Fibroblast of lung (primary cell): ENCODE measurements around the gene RAB44. TPM values are rescaled to one million over a fixed set of nuclear protein-coding genes. Genes with fewer than 3 reads are reported as not detected.

Source experiments
- DNase-seq, 2 donors: peaks; one replicate each; pipeline versions ENCODE4 v3.0.0 to v3.0.0-alpha.2; 2010; ENCODE audit warnings: low read depth in 2 of 2
- H2AFZ ChIP-seq: 2 replicates; pipeline ENCODE4 v1.5.1; 2012; ENCODE audit warnings: low read length, control low read depth, inconsistent platforms
- H3K27ac ChIP-seq: 2 replicates; pipeline ENCODE4 v1.5.1; 2011; ENCODE audit warnings: low read length, control low read depth; ENCODE audit not compliant: insufficient read depth
- H3K27me3 ChIP-seq: 2 replicates; pipeline ENCODE4 v1.5.1; 2011; ENCODE audit warnings: mild to moderate bottlenecking, low read length; ENCODE audit not compliant: control insufficient read depth, insufficient read depth
- H3K36me3 ChIP-seq: 2 replicates; pipeline ENCODE4 v1.5.1; 2011; ENCODE audit warnings: low read length; ENCODE audit not compliant: control insufficient read depth, insufficient read depth
- H3K4me1 ChIP-seq: 2 replicates; pipeline ENCODE4 v1.5.1; 2011; ENCODE audit warnings: low read length; ENCODE audit not compliant: control insufficient read depth, insufficient read depth; ENCODE audit errors: extremely low read depth
- H3K4me2 ChIP-seq: 2 replicates; pipeline ENCODE4 v1.5.1; 2011; ENCODE audit warnings: low read length, control low read depth; ENCODE audit not compliant: insufficient read depth; ENCODE audit errors: extremely low read depth
- H3K4me3 ChIP-seq, 4 experiments: fragments of 200-600 bp in 1 of 4; sonication (generic) in 1 of 4; replicated peaks in 1 of 4; 2 replicates each; pipeline ENCODE4 v1.5.1; 2011 to 2016; ENCODE audit warnings: low read length in 4 of 4, low read depth in 3 of 4, mild to moderate bottlenecking in 3 of 4, control low read depth in 2 of 4, inconsistent platforms in 1 of 4, mixed read lengths in 1 of 4; ENCODE audit not compliant: insufficient read depth in 1 of 4; ENCODE audit errors: control extremely low read depth in 1 of 4
- H3K79me2 ChIP-seq: 2 replicates; pipeline ENCODE4 v1.5.1; 2012; ENCODE audit warnings: mild to moderate bottlenecking, low read length, inconsistent platforms; ENCODE audit not compliant: control insufficient read depth, insufficient read depth
- H3K9ac ChIP-seq: 2 replicates; pipeline ENCODE4 v1.5.1; 2011; ENCODE audit warnings: mild to moderate bottlenecking, low read length, control low read depth; ENCODE audit not compliant: insufficient read depth
- H3K9me3 ChIP-seq: 2 replicates; pipeline ENCODE4 v1.5.1; 2012; ENCODE audit warnings: low read depth, low read length; ENCODE audit not compliant: control insufficient read depth, insufficient read depth
- H4K20me1 ChIP-seq: 2 replicates; pipeline ENCODE4 v1.5.1; 2011; ENCODE audit warnings: low read length; ENCODE audit not compliant: control insufficient read depth, insufficient read depth; ENCODE audit errors: extremely low read depth
- CTCF ChIP-seq, 2 donors: IDR thresholded peaks in 1 of 2; conservative IDR thresholded peaks in 1 of 2; 1 replicate in 1 of 2; 2 replicates in 1 of 2; pipeline ENCODE4 v1.5.1; 2011 to 2012; ENCODE audit warnings: low read length in 2 of 2, control low read depth in 1 of 2, inconsistent platforms in 1 of 2, low read depth in 1 of 2, mild to moderate bottlenecking in 1 of 2
- EZH2 ChIP-seq: IDR thresholded peaks from 2 replicates; pipeline ENCODE4 v1.5.1; 2012; ENCODE audit warnings: low read length, control low read depth, mild to moderate bottlenecking; ENCODE audit errors: missing control alignments
- polyA plus RNA-seq, 2 donors: library from polyadenylated mRNA; depleted of rRNA in 1 of 2; stranded (reverse) in 1 of 2; unstranded in 1 of 2; fragments of >200 nt; gene quantifications; 2 replicates each; pipeline ENCODE4 v1.2.1, GENCODE V29; 2011 to 2012; ENCODE audit warnings: missing spikeins in 1 of 2
- total RNA-seq: library from RNA; depleted of rRNA; stranded (reverse); fragments of >200 nt; gene quantifications from 2 replicates; pipeline ENCODE4 v1.2.1, GENCODE V29; 2014

The RAB44 gene
- total and polyA plus RNA-seq, 2 donors (not counting 1 experiment from before 2014, with no cell fraction given) = under 0.01 TPM; not detected in 1

- Histone ChIP-seq H4K20me1 (peaks cover 3% of the 10 kb centered on the region), H3K79me2 (peaks cover 62% of the 10 kb centered on the region), H3K4me3 (peak overlapping the region in 2 of 4 experiments; percentile 74 to 96), H3K4me2 (peak overlapping the region; percentile 17), H3K36me3 (peaks cover 29% of the 10 kb centered on the region), H3K4me1 (peaks cover 13% of the 10 kb centered on the region), H2AFZ (no peak overlapping the region), H3K27ac (peak overlapping the region; percentile 5), H3K9ac (no peak overlapping the region), H3K27me3 (no peaks in the 10 kb centered on the region), H3K9me3 (no peaks in the 10 kb centered on the region)
- TF ChIP-seq CTCF (conservative IDR thresholded peaks at IDR 0.05 in 1 of 2, IDR thresholded peaks at IDR 0.05 in 1 of 2; ENCODE audit: low read depth in 1 of 2, low read length in 2 of 2) = no peak
- TF ChIP-seq EZH2 = no peak
- peak in 1 of 2 donors; percentile 44 for DNase-seq
Observed at GRCh38 chr6:36682328-36683144, 15.1 kb upstream of the RAB44 start.

- TF ChIP-seq EZH2 = no peak
- no peak for TF ChIP-seq CTCF (conservative IDR thresholded peaks at IDR 0.05 in 1 of 2, IDR thresholded peaks at IDR 0.05 in 1 of 2; ENCODE audit: low read depth in 1 of 2, low read length in 2 of 2)
- Histone ChIP-seq H3K9me3 (no peaks in the 10 kb centered on the region), H3K4me3 (peak overlapping the region in 2 of 4 experiments; percentile 74 to 96), H3K9ac (no peak overlapping the region), H2AFZ (no peak overlapping the region), H3K79me2 (peaks cover 62% of the 10 kb centered on the region), H3K36me3 (peaks cover 29% of the 10 kb centered on the region), H3K4me1 (peaks cover 6% of the 10 kb centered on the region), H3K4me2 (peak overlapping the region; percentile 48), H3K27me3 (no peaks in the 10 kb centered on the region), H4K20me1 (peaks cover 3% of the 10 kb centered on the region), H3K27ac (no peak overlapping the region)
- DNase-seq = no peak
Observed at GRCh38 chr6:36683145-36683655, 14.4 kb upstream of the RAB44 start.

DNA sequence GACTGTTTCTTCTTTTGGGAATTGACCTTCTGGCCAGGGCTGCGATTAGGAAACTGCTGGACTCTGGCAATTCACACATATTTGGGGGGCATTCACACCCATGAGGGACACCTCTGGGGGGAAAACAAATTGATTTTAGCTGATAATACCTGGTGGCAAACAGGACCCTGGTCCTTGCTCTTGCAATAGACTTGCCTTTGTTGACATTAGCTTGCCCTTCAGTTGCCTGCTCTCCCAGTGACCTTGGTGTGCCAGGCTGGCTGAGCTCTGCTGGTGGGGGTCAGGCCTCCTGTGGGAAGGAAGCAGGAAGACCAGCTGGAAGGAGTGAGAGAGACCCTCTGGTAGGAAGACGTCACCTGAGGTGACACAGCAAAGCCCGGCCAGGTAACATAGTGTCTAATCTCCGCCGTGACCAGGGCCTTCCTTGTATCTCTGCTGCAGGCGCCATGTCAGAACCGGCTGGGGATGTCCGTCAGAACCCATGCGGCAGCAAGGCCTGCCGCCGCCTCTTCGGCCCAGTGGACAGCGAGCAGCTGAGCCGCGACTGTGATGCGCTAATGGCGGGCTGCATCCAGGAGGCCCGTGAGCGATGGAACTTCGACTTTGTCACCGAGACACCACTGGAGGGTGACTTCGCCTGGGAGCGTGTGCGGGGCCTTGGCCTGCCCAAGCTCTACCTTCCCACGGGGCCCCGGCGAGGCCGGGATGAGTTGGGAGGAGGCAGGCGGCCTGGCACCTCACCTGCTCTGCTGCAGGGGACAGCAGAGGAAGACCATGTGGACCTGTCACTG is 13.8 kb upstream of the RAB44 start:
- Histone ChIP-seq H4K20me1 (peaks cover 3% of the 10 kb centered on the region), H3K36me3 (peaks cover 29% of the 10 kb centered on the region), H3K9me3 (no peaks in the 10 kb centered on the region), H3K27ac (no peak overlapping the region), H3K4me2 (no peak overlapping the region), H3K9ac (no peak overlapping the region), H3K27me3 (no peaks in the 10 kb centered on the region), H3K4me3 (peak overlapping the region in 2 of 4 experiments; percentile 74 to 96), H2AFZ (no peak overlapping the region), H3K4me1 (peaks cover 5% of the 10 kb centered on the region), H3K79me2 (peaks cover 58% of the 10 kb centered on the region)
- no peak for DNase-seq
- no peak for TF ChIP-seq EZH2
- TF ChIP-seq CTCF (conservative IDR thresholded peaks at IDR 0.05 in 1 of 2, IDR thresholded peaks at IDR 0.05 in 1 of 2; ENCODE audit: low read depth in 1 of 2, low read length in 2 of 2) = no peak
